GM18517 (cell line): Measurements from ENCODE around the gene SCN8A.
"Not testable (repeated sequence)": the region's sequence is repeated elsewhere in the genome, so short reads cannot be mapped to it uniquely, and the experiment has no call there.

Source experiments
- ATAC-seq: cut with Tn5 transposase; IDR thresholded peaks from one replicate; pipeline ENCODE4 v1.9.1; 2021; ENCODE audit warnings: mild to moderate bottlenecking, moderate library complexity; ENCODE audit not compliant: unreplicated experiment

SCN8A gene

DNA sequence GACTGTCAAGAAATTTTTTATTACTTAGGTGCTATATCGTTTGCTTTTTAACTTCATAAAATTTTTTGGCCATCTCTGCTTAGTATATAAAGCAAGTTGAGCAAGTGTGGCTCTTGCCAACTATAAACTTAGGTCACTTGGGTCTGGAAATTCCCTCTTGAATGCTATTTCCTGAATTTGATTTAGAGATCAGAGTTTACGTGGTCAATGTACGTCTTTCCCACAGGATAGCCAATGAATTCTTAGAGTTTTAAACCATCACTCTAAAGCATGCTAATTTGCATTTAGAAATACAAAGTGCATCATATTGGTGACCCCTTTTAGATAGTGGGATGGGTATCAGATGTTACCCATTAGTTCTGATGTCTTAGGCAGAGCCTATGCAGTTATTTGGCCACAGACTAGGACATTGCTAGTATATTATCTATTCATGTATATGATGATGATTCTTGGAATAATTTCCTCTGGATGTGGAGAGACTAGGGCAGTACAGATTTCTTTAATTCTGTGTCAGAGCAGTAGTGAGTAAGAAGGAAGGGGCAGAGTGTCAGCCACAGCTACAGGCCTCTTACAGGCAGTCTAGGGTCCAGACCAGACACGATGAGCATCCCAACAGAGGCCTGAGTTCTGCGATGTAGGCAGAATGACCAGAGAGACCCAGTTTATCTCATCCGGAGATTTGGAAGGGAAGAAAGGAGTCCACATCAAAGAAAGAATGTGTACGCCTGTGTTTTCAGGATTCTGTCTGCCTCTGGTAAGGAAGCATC is 30.3 kb downstream of the SCN8A start:
- ATAC-seq, result no peak

DNA sequence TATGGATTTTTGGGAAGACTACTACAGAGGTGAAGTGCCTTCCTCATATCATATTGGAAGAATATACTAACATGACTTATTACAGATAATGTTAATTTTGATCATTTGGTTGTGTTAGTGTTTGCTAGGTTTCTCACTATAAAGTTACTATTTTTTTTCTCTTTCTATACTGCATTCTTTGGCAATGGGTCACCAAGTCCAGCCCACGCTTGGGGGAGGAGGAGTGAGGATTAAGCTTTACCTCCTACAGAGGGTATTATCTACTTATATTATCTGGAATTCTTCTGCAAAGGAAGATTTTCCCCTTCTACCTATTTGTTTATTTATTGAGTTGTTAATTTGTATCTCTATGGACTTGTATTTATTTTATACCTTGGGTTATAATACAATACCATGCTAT is 31.5 kb downstream of the SCN8A start:
- no peak for ATAC-seq

DNA sequence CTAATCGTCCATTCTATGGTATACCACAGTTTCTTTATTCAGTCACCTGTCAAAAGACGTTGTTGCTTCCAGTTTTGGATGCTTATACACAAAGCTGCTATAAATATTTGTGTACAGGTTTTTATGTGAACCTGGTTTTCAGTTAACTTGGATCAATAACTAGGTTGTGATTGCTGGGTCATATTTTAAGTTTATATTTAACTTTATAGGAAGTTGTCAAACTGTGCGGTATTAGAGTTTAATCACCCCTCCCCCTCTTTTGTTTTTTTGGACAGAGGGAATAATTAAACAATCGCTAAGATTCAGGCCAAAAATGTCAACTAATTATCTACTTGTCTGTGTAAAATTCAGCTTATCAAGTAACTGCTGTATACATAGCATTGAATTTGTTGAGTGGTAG is 34.3 kb downstream of the SCN8A start:
- no peak for ATAC-seq

DNA sequence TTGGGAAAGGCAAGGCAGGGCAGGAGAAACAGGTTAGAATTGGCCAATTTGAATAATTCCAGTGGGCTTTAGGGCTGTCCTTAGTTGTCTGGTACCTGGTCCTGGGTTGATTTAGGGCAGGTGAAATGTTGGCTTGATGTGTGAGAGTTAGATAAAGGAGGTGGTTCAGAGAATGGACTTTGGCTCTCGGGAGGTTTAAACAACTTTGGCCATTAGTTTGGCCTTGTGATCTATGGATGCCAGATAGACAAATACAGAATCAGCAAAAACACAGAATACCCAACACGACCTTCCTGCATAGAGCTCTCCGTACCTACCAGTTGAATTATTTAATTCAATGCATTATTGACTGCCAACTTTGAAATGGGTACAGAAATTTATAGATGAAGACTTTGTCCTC is 35.1 kb downstream of the SCN8A start:
- ATAC-seq, result no peak

DNA sequence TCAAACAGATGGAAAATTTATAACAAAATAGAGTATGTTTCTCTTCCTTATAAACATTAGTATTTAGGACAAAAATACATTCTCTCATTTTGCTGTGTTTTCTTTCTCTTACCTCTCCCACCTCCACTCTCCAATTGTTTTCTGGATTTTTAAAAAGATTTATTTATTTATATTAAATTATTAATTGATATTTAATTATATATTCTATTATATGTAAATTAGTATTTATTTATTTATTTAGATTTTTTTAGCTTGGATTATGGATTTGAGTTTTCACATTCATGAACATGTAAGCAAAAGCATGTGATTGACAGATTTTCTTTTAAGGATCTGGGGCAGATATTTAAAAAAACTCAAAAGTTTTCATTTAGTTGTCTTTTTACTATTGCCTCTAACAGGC is 35.6 kb downstream of the SCN8A start:
- no peak for ATAC-seq

DNA sequence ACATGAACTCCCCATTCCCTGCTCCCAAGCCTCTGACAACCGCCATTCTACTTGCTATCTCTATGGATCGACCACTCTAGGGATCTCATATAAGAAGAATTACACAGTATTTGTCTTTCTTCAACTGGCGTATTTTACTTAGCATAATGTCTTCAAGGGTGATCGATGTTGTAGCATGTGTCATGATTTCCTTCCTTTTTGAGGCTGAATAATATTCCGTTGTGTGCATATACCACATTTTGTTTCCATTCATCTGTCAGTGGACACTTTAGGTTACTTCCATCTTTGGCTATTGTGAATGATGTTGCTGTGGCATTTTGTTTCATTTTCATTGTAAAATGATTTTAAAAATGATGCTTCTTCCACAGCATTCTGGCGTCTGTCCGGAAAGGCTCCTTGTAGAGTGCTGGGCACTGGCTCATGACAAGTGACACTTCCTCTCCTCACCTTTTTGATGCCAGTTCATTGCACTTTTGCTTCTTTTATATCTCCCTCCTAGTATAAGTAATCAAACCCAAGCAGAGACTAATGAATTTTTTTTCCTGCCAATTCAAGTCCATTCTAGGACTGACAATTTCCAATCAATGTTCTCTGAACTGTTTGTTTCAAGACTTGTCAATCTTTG is 39.3 kb downstream of the SCN8A start:
- ATAC-seq, result no peak

DNA sequence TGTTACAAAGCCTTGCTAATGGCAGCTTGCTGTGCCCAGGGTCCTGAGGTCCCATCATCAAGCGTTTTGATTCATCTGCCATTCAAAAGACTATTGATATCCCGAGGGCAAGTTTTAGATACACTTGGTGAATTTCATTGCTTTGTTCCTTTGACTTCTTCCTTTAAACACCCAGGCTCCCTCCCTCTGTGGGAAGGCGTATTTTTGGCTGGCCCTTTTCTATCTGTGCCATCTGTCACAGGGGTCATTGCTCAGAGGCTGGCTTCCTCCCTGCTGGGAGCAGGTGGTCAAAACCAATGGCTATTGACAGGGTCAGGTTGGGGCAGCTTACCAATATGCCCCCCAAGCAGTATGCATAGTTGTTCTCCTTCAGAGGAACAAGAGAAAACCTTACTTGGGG is 40.0 kb downstream of the SCN8A start:
- ATAC-seq, result no peak

DNA sequence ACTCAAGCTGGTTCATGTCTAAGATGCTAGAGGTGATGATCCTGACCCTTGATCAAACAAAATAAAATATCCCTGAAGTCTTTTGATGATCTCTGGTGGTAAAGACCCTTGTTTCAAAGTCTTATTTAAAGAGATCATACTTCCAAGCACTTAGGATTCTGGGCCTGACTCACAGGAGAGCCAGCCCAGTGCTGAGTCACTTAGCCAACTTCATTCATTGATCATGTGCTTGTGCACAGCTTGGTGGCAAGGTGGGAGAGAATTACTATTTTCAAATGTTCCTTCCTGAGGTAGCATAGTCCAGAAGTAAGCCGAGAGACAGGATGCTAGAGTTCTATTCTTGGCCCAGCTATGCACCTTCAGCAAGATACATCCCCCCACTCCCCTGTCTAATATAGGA is 40.6 kb downstream of the SCN8A start:
- ATAC-seq, result no peak

DNA sequence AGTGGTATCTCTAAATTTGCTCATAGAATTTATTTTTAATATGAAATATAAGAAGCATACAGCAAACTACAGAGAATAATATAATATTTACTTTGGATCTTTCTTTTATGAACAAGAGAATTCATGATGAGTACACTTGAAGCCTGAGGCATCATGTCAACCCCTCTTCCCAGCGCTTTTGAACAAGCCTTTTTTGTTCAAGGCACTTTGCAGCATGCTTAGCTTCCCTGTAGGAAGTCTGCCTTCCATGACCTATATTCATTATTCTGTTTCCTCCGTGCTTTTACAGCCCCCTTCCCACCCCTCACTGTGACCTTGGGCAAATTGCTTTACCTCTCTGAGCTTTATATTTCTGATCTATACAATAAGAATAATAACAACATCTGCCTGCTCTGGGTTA is 41.6 kb downstream of the SCN8A start:
- no peak for ATAC-seq

DNA sequence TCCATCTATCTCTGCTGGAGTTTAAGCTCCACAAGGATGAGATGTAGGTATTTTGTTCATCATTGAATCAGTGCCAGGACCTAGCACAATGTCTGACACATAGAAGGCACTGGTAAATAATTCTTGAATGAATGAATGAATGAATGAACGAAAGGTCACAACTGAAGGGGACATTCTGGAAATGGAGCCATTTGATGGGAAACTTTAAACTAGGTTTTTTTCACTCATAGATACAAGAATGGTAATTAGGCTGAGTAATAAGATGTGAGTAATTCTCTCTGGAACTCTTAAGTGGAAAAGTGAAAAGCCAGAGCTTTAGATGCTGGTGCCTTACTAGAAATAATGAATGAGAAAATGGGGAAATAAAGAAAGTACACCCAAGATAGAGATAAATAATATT is 44.3 kb downstream of the SCN8A start:
- ATAC-seq, result no peak

DNA sequence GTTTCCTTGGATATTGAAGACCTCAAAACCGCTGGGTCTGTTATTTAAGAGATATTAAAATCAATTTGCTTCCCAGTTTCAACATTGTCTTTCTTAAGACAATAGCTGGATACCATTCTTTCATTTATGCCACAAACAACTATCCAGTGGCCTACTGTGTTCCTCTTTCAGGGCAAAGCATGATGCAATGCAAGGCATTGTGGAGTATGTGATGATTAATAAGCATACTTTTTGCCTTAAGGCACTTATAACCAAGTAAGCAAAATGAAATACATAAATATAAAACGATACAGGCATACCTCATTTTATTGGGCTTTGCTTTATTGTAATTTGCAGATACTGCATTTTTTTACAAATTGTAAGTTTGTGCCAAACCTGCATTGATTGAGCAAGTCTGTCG is 45.5 kb downstream of the SCN8A start:
- ATAC-seq, result no peak

DNA sequence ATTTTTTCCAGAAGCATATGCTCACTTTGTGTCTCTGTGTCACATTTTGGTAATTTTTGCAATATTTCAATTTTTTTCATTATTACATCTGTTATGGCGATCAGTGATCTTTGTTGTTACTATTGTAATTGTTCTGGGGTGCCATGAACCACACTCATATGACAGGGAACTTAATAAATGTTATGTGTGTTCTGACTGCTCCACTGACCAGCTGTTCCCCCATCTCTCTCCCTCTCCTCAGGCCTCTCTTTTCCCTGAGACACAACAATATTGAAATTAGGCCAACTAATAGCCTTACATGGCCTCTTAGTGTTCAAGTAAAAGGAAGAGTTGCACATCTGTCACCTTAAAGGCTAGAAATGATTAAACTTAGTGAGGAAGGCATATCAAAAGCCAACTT is 46.0 kb downstream of the SCN8A start:
- ATAC-seq, result no peak

DNA sequence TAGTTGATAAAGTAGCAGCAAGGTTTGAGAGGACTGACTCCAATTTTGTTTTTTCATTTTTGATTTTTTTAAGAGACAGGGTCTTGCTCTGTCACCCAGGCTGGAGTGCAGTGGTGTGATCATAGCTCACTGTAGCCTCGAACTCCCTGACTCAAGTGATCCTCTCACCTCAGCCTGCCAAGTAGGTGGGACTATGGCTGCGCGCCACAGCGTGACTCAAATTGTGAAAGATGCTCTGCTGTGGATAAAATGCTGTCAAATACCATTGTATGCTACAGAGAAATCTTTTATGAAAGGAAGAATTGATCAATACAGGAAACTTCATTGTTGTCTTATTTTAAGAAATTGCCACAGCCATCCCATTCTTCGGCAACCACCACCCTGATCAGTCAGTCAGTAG is 48.3 kb downstream of the SCN8A start:
- no peak for ATAC-seq

DNA sequence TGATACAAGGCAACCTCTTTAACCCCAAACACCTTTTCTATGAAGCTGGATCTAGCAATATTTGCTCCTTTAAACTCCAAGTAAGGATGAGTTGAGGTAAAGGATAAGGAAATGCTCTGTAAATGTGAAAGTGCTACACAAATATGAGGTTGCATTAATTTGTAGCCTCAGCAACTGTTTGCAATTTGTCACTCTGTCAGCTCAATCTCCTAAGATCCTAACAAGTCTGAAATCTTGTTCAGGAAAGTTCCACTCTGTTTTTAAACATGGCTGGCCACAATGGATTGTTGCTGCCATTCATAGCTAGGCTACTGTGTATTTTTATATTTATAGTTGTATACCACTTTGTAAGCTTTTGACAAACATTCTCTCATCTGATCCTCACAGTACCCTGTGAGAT is 51.3 kb downstream of the SCN8A start:
- no peak for ATAC-seq

DNA sequence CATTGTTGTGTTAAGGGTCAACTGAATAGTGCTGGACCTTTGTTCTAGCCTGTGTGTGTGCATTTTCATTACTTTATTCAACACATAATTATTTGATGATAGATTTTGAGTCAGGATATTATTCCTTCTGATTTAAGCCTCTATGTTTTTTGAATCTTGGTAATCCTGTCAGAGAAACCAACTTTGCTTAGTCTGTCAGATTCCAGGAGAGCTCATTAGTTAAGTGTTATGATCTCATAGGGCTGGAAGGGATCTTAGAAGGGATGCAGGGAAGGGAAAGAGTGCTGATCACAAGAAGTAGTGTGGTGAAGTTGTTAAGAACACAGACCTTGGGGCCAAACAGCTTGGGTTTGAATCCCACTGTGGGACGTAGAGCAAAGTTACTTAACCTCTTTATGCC is 52.9 kb downstream of the SCN8A start:
- no peak for ATAC-seq

DNA sequence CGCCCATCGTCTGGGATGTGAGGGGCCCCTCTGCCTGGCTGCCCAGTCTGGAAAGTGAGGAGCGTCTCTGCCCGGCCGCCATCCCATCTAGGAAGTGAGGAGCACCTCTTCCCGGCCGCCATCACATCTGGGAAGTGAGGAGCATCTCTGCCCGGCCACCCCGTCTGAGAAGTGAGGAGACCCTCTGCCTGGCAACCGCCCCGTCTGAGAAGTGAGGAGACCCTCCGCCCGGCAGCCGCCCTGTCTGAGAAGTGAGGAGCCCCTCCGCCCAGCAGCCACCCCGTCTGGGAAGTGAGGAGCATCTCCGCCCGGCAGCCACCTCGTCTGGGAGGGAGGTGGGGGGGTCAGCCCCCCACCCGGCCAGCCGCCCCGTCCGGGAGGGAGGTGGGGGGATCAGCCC is 53.7 kb downstream of the SCN8A start:
- ATAC-seq, result not testable (repeated sequence)

DNA sequence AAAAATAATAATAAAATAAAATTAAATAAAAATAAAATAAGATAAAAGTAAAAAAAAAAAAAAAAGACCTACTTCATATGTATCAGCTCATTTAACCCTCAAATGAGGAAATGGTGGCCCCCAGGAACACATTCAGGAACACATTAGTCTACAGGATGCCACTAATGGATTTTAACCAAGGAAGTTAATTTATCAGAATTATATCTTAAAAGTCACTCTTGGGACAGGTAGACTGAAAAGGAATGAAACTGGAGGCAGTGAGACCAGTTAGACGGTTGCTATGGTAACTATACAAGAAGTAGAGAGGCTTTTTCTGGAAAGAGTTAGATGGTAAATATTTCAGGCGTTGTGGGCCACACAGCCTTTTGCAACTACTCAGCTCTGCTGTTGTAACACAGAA is 54.9 kb downstream of the SCN8A start:
- no peak for ATAC-seq

DNA sequence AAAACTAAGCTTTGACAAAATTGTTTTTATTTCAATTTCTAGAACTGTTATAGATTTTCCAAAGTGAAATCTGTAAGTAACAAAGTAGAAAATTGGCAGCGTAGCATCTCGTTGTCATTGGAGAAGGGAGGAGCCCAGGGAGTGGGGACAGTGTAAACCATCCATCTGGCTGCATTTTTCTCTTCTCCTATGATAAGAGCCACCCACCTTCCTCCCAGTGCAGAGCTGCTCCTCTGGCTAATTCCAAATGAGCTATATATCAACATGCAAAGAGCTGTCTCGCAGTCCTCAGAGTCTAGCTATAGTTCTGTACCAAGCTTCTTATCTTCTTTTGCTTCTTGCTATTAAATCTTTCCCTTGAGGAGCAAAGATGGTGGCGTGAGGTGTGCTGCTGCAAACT is 56.6 kb downstream of the SCN8A start:
- ATAC-seq, result no peak

DNA sequence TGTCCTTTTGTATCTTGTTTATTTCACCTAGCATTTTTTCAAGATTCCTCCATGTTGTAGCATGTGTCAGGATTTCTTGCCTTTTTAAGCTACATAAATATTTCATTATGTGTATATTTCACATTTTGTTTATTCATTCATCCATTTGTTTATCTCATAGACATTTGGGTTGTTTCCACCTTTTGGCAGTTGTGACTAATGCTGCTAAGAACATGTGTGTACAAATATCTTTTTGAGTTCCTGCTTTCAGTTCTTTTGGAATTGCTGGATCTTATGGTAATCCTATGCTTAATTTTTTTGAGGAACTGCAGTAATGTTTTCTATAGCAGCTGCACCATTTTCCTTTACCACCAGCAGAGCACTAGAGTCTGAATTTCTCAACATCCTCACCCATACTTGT is 62.4 kb downstream of the SCN8A start:
- ATAC-seq, result no peak

DNA sequence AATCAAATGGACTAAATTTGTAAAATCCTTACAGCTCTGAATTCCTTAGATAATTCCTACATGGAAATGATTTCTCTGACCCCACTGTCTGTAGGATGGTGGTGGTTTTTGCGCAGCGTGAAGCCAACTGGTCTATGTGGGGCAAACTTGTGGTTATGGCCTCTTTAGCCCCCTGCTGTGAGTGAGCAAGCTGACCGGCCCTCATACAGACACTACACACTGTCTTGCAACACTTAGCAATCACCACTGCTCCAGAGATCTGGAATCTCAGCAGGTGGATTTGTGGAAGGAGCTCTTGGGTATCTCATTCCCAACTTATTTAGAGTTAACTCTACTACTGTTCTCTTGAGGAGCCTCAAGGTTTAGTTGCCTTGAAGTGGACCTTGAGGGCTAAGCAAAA is 70.2 kb downstream of the SCN8A start:
- ATAC-seq, result no peak

DNA sequence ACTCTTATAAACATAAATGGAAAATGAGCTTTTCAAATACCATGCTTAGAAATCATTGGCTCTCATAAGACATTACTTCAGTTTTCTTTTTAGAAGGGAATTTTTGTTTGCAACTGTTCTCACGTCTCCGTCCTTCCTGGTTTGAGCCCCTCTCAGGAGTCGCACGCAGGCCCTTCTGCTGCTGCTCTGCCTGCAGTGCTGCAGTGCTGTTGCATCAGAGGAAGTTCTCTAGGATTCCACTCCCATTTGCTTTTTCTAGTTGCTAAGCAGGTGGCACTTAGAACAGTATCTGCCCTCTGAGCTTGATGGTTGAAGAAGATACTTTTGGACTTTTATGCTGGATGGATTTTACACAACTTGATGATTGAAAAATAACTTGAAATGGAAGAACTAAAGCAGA is 70.8 kb downstream of the SCN8A start:
- no peak for ATAC-seq

DNA sequence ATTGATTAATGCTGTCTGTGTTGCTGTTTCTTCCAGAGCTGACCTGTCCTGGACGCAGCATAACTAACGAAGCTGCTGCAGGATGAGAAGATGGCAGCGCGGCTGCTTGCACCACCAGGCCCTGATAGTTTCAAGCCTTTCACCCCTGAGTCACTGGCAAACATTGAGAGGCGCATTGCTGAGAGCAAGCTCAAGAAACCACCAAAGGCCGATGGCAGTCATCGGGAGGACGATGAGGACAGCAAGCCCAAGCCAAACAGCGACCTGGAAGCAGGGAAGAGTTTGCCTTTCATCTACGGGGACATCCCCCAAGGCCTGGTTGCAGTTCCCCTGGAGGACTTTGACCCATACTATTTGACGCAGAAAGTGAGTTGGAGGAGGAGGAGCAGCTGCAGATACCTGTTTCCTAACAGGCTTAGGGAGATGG is 71.7 kb downstream of the SCN8A start:
- ATAC-seq, result no peak

DNA sequence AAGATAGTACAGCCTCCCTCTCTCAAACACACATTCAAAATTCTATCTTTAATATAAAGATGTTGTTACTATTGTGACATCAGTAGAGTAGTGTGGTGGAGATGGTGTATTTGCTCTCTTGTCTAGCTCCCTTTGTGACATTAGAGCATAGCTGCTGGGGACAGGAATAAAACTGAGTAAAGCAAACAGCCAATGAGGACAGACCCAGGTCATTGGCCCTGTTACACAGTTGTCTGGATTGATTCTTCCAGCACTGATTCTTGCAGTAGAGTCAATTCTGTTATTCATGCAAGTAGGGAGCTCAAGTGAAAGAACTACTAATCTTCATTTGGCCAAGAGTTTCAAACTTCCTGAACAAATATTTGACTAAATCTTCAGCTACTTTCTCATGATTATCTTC is 72.4 kb downstream of the SCN8A start:
- ATAC-seq, result no peak
